HG03135 (cell line): ENCODE measurements around the gene YY1.

ENCODE experiments used
- ATAC-seq: cut with Tn5 transposase; IDR thresholded peaks from one replicate; pipeline ENCODE4 v1.9.1; 2021; ENCODE audit warnings: mild to moderate bottlenecking, moderate library complexity; ENCODE audit not compliant: unreplicated experiment

The YY1 gene

DNA sequence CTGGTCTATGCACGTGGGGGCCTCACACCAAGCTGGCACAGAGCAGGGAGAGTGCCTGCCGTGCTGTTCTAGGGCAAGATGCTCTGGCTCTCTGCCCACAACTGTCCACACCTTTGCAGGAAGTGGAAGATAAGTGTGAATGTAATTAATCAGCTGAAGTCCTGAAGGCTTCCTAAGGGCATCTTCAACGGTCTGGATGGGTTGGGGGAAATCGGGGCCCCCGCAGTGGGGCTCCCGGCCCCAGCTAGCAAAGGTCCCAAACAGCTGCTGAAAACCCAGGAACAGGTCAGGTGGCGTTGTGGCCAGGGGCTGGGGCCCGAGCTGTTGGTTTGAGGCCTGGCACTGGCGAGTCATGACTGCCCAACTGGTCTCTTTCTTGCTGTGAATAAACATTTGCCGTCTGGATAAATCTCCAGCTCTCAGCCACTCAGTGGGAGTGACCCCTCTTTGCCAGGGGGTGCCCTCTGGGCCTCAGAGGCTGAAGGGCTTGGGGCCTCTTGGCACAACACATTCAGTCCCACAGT, 74.0 kb downstream of the YY1 start:
- ATAC-seq: no peak

DNA sequence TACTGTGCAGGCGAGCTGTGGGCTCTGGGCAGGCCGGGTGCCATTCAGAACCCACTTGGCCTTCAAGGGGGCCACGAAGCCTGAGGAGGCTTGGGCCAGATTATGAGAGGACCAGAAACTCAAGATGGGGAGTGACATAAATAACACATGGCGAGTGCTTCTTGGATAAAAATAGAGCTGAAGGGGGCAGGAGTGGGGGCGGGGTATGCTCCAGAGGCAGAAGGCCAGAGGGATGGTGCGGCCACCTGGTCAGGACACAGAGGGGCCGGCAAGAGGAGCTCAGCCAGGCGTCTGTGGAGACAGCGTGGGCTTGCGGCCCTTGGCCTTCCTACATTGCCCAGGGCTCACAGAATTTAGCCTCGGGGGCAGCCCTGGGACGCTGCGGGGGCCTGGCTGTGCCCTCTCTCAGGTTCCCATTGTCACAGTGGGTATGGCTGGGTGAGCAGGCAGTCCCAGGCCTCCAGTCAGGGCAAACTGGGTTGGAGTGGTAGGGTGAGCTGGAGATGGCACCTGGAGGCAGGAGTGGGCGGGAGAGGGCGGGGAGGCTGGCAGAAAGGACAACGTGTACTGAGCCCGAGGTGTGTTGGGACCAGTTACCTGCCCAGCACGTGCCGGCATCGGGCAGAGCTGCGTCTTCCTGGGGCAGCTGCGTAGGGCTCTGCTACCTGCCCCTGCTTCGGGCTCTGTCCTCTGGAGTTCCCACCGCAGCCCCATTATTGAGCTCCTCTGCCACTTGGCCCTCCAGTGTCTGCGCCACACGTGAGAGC, 74.7 kb downstream of the YY1 start:
- no peak for ATAC-seq

DNA sequence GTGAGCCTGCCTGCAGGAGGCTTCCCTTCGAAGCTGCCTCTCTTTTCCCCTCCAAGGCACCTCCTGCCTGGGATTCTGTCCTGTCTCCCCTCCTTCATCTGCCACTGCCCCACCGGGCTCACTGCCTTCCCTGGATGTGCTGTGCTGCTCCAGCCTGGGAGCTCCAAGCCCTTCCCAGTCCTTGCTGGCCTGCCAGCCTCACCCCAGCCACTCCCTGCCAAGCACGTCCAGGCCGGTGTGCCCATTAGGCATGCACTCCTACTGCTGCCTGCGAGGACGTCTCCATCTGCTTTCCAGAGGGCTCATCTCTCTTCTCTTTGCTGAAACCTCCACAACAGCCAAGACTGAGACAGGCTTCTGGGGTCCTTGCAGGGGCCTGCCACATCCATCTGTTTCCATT, 75.8 kb downstream of the YY1 start:
- ATAC-seq: no peak

DNA sequence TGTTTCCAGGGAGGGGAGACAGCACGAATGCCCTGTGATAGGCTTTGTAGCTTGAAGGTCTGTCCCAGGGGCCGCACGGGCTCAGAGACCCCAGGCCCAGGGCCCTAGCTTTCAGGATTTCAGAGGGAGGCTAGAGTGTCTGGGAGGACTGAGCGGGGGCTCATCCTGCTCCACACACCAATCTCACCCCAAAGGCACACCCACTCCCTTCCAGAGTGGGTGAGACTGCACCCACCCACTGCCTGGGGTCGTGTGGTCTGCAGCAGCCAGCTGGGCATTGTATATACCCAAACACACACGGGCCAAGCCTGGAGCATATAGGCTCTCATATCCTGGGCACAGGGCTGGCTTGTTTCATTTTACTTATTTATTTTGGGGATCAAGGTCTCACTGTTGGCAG, 78.4 kb downstream of the YY1 start:
- ATAC-seq: no peak

DNA sequence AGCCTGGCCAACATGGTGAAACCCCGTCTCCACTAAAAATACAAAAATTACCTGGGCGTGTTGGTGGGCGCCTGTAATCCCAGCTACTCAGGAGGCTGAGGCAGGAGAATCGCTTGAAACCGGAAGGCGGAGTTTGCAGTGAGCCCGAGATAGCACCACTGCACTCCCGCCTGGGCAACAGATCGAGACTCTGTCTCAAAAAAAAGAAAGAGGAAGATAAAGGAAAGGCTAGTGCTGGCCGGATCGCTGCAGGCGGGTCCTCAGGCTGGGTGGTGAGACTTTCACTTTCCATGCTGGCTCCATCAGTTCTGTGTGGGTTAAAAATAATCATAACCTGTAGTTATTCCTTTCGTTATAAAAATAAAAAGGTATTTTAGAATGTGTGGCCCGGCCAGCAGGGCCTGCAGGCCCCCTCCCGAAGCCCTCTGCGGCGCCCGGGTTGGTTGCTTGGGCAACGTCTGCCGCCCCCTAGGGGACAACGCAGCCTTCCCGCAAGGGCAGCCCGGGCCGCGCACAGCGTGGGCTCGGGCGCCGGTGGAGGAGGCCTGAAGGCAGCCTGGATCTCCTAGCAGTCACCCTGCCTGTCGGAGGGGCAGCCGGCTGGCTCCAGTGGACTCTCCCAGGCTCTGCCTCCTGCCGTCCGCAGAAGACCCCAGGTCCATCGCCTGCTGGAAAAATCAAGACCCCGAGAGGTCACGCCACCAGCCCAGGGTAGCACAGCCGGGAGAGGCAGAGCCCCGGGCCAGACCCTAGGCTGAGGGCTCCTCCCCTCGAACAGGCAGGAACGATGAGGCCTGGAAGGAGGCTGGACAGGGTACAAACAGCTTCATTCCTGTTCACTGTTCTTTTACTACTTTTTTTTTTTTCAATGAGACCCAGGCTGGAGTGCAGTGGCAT, 79.2 kb downstream of the YY1 start:
- ATAC-seq: peak; percentile 90

DNA sequence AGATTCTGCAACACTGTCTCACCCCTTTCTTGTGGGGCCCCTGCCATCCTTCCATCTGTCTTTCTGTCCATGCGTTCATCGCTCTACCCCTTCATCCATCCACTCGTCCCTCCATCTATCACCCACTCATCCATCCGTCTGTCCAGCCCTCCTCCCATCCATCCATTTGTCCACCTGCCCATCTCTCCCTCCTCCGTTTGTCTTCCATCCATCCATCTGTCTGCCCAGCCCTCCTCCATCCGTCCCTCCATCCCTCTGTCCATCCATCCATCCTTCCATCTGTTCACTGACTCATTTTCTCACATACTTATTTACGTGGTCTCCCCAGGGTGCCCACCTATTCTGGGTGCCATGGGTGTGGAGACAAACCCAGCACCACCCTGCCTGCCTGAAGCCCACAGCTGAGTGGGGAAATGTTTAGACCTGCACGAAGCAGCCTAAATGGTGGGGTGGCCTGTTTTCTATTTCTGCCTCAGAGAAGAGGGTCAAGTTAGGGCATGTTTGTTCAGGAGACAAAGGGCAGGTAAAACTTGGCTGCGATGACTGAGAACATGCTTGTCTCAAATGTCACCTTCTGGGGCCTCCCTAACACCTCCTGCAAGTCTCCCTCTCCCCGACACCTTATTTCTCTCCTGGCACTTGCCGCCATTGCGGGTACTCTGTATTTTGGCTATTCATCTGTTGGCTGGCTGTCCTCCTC, 81.4 kb downstream of the YY1 start:
- no peak for ATAC-seq

DNA sequence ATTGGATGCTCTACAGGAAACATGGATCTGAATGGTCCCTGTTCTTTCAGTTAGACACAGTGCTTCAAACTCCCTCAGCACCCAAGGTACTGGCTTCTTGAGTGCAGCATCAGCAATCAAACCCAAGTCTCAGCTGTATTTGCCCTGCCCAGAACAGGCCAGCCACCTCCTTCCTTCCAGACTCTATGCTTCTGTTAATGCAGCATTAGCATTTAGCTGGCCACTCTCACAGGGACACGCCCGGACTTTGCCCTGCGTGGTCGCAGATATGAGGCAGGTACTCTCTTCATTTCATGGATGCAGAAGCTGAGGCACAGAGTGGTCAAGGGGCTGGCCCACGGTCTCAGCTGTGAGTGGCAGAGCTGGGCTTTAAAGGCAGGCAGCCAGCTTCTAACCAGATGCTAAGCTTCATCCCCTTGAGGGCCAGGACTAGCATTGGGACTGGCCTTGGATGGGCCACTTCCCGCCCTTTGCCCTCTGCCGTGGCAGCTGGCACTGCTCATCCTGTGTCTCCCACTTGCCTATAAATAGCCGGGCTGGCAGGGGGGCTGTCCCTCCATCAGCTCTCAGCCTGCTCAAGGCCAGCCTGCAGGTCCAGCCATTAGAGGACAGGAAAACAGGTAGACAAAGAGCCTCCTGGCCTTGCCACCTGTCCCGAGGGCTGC, 82.7 kb downstream of the YY1 start:
- no peak for ATAC-seq

DNA sequence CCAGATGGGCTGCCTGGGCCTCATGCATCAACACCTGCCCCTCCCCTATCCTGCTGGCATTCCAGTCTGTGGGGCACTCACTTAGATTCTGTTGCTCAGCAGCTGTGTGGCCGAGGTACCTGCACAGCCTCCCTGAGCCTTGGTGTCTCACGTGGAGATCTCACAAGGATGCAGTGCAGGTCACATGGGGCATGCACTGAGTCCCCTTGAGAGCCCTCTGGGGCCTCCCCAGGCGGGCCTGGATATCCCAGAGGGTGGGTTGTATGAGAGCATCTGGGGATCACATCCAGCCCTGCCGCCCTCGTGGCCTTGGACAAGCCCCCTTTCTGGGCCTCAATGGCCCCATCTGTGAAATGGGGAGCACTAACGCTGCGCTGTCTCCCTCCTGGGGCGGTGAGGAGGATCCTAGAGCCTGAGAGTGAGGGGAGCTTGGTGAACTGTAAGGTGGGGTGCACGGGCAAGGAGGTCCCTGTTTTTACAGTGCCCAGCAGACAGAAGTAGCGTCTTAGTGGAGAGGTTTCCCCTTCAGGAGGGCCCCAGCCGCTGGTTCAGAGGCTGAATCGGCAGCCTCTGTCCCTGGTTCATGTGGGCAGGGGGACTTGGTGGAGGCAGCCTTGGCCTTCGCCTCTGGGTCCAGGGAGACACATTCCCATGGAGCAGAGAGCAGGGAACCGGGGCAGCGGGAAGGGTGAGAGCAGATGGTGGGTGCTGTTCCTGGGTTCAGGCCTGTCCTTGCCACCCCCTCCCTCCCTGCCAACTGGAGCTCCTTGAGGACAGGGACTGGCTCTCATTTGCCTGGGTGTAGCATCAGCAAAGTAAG, 83.4 kb downstream of the YY1 start:
- no peak for ATAC-seq

DNA sequence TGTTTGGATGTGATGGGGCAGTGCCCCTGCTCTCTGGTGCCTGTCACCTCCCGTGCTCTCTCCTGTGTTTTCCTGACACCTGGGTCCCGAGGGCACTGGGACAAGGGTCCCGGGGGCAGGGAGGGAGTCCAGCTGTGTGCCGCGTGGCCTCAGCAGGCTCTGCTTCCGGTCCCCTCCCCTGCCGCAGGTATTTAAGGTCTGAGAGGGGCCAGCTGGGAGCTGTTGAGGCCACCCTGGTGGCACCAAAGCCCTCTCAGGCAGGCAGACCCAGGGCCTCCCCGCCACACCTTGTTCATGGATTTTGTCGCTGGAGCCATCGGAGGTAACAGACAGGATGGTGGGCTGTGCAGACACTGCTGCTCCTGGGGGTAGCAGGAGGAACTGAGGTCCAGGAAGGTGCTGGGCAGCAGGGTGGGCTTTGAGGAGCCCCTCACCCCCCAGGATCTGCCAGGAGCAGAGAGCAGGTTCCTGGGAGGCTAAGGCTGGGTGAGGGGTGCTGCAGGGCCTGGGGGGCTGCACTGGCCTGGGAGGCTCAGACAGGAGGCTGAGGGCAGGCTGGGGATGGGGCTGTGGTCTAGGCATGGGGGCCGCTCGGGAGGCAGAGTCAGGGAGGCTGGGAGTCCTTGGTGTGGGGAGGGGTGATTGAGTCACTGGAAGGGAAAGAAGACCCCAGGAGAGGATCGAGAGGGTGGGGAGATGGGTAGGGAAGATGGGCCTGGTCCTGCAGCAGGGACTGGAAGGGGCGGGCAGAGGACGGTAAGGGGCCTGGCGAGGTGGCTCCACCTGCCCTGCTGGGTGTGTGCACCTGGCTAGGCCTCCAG, 84.4 kb downstream of the YY1 start, which contains the start of gene SLC25A47:
SLC25A47 (plus strand) TSS at position 219 of the 821 bp plus-strand sequence; CDS start at position 295, 76 bp downstream.
- ATAC-seq: no peak

DNA sequence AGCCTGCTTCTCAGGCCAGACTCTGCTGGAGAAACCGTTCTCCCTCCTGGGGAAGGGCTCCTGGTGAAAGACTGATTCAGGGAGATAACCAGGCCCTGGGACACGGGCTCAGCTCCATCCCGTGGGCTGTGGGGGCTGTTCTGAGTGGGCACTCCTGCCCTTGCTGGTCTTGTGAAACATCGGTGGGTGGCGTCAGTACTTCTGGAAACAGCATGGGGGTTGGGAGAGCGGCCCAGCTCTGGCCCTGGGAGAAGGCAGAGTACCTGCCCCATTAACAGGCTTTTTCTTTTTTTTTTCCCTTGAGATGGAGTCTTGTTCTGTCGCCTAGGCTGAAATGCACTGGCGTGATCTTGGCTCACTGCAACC, 85.0 kb downstream of the YY1 start:
- ATAC-seq: no peak

DNA sequence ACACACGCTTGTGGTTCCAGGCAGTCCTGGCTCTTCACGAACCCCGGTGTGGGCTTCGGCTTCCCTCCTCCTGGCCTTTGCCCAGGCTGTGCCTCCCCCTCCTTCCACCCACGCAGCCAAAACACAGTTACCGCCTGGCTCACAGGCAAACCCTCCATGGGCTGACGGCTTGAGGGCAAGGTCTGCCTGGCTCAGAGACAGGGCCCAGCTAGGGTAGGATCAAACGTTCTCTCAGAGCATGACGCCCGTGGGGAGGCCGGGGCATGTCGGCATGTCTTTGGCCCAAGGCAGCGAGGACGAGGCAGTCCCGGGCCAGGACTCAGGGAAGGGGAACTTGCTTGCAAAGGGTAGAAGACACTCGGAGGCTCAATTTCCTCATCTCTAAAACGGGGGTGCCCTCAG, 86.3 kb downstream of the YY1 start:
- no peak for ATAC-seq

DNA sequence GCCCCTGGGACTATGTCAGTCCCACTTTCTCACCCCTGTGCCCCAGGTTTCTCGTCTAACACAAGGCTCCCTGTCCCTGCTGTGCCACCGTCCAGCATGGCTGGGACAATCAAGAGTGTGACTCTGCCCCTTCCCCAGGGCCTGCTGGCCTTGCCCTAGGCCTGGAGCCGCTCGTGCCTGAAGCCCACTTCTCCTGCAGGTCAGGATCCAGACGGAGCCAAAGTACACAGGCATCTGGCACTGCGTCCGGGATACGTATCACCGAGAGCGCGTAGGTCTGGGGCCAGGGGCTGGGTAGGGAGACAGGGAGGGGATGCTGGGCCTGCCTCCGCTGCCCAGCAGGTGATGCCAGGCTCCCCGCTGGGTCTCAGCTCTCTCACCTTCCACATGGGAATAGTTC, 87.0 kb downstream of the YY1 start:
- no peak for ATAC-seq

DNA sequence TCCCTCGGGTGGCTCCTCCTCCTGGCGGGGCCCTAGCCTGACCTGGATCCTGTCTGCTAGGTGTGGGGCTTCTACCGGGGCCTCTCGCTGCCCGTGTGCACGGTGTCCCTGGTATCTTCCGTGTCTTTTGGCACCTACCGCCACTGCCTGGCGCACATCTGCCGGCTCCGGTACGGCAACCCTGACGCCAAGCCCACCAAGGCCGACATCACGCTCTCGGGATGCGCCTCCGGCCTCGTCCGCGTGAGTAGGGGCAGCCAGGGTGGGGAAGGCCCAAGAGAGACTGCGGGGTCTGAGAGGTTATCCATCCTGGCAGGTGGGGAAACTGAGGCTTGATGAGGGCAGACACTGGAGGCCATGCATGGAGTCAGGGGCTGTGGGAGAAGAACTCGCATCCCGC, 88.2 kb downstream of the YY1 start:
- ATAC-seq: no peak

DNA sequence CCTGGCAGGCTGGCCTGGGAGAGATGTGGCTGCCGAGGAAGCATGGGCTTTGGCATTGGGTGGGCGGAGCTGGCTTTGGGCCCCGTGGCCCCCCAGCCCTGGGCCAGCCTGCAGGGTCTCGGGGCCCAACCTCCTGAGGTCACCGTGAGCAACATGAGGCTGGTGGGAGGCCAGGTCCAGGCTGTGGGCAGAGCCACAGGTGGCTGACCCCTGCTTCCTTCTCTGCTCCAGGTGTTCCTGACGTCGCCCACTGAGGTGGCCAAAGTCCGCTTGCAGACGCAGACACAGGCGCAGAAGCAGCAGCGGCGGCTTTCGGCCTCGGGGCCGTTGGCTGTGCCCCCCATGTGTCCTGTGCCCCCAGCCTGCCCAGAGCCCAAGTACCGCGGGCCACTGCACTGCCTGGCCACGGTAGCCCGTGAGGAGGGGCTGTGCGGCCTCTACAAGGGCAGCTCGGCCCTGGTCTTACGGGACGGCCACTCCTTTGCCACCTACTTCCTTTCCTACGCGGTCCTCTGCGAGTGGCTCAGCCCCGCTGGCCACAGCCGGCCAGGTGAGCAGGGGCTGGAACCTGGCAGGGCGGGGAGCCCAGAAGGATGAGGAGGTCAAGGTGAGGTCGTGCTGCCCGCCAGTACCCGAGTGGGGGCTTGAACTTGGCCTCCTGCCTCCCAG, 89.7 kb downstream of the YY1 start:
- no peak for ATAC-seq

DNA sequence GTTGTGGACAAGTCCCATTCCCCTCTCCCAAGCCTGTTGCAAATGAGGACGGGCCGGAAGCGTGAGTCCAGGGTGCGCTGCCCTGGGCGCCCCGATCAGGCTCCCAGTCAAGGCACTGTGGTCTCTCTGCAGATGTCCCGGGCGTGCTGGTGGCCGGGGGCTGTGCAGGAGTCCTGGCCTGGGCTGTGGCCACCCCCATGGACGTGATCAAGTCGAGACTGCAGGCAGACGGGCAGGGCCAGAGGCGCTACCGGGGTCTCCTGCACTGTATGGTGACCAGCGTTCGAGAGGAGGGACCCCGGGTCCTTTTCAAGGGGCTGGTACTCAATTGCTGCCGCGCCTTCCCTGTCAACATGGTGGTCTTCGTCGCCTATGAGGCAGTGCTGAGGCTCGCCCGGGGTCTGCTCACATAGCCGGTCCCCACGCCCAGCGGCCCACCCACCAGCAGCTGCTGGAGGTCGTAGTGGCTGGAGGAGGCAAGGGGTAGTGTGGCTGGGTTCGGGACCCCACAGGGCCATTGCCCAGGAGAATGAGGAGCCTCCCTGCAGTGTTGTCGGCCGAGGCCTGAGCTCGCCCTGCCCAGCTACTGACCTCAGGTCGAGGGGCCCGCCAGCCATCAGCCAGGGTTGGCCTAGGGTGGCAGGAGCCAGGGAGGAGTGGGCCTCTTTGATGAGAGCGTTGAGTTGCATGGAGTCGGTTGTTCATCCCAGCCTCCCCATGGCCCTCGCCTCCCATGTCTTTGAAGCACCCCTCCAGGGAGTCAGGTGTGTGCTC, 90.5 kb downstream of the YY1 start:
- ATAC-seq: no peak

DNA sequence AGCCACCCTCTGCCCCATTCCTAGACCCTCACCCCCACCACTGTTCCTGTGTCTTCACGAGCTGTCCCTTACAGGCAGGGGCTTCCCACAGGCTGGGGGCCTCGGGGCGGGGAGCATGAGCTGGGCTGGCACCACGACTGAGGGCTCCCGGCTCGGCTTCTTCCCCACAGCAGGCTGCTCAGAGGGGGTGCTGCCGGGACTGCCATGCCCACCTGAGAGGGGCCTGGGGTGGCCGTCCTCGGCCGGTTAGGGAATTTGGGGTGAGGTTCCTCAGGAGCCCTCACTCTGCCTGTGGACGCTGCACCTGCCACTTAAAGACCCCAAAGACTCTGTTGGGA, 91.0 kb downstream of the YY1 start:
- ATAC-seq: no peak

DNA sequence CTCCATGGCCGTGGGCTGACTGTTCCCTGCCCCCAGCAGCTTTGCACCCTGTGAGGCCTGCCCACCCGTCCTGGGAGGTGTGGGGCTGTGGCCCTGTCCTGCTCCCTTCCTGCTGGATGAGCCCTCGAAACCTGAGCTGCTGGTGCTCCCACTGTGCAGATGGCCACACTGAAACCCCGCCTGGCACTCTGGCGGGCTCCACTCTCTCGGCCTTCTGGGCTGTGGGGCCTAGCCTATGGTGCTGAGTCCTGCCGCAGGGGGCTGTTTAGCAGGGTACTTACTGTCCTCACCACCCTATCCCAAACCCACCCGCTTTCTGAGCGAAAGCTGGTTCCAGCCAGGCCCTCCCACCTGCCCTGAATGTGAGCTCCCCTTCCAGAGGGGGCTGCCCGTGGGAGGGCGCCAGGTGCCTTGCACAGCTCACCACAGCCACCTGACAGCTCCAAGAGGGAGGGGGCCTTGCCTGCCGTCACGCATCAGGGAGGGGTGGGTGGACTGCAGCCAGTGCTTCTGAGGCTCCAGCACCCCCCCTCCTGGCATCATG, 91.5 kb downstream of the YY1 start:
- ATAC-seq: no peak
